Measurements from ENCODE around the gene CSF3R.

The CSF3R gene

DNA sequence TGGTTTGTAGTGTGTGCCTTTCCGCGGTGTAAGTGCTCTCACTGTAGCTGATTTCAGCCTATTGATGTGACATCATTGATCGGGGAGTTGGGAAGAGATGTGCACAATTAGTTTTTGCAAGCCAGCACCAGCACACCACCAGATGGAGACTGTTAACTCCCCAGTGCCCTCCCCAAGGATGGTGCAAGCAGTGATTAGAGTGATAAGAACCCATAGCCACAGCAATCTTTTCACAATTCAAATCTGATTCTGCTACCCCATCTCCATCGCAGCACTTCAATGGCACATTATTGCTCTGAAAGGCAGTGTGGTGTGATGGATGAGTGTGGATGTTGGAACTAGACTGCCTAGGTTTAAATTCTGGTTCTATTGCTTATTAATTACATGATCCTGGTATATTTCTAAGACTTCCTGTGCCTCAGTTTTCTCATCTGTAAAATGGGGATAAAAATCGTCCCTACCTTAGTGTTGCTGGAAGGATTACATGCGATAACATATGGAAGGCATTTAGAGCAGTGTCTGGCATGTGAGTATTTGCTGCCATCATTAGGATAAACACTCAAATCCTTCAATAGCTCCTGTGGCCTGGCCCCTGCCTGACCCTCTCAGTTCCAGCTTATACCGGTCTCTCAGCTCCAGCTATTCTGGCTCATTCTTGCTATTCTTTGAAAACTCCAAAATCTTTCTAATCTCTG is 6.7 kb downstream of the CSF3R start:
- TF ChIP-seq, protein P1, sequence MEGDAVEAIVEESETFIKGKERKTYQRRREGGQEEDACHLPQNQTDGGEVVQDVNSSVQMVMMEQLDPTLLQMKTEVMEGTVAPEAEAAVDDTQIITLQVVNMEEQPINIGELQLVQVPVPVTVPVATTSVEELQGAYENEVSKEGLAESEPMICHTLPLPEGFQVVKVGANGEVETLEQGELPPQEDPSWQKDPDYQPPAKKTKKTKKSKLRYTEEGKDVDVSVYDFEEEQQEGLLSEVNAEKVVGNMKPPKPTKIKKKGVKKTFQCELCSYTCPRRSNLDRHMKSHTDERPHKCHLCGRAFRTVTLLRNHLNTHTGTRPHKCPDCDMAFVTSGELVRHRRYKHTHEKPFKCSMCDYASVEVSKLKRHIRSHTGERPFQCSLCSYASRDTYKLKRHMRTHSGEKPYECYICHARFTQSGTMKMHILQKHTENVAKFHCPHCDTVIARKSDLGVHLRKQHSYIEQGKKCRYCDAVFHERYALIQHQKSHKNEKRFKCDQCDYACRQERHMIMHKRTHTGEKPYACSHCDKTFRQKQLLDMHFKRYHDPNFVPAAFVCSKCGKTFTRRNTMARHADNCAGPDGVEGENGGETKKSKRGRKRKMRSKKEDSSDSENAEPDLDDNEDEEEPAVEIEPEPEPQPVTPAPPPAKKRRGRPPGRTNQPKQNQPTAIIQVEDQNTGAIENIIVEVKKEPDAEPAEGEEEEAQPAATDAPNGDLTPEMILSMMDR (IDR thresholded peaks at IDR 0.05; ENCODE audit: low read depth, low read length): no peak
- no peak overlapping the region for H3K4me3 ChIP-seq (replicated peaks in 1 of 2; ENCODE audit: low read depth in 2 of 2, low read length in 2 of 2)
- no peak for DNase-seq (ENCODE audit: low read depth in 2 of 2)

DNA sequence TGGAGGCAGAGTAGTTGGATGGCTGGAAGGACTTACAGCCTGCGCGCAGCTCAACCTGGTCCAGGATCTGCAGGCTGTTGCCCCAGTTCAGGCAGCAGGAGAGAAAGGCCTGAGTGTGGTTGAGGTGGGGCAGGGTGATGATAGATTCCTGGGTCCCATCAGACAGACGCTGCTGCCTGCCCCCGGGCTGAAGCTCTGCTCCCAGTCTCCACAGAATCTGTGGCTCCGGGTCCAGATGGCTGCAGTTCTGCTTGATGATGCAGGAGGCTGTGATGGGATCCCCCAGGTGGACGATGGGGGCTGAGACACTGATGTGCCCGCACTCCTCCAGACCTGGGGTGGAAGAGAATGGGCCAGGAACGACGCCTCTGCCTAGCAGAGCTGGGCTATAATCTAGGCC is 7.4 kb downstream of the CSF3R start:
- no peak for DNase-seq (ENCODE audit: low read depth in 2 of 2)
- no peak overlapping the region for H3K4me3 ChIP-seq (replicated peaks in 1 of 2; ENCODE audit: low read depth in 2 of 2, low read length in 2 of 2)
- TF ChIP-seq, protein P1 (IDR thresholded peaks at IDR 0.05; ENCODE audit: low read depth, low read length): no peak

DNA sequence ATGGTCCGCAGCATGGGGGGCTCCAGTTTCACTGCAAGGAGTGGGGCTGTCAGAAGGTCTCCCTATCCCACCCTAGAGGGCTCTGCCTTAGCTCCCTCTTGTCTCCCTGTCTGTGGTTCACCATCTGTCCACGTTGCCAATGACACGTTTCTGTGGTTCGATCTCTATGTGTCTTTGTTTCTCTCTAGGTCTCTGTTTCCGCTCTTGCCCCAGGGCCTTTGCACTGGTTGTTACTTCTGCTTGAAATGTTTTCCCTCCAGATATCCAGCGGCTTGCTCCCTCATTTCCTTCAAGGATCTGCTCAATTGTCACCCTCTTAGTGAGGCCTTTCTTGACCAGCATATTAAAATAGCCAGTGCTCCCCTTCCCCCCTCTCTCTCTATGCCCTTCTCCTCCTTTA is 10.1 kb downstream of the CSF3R start:
- H3K4me3 ChIP-seq (replicated peaks in 1 of 2; ENCODE audit: low read depth in 2 of 2, low read length in 2 of 2): no peak overlapping the region
- TF ChIP-seq, protein P1 (IDR thresholded peaks at IDR 0.05; ENCODE audit: low read depth, low read length): no peak
- DNase-seq (ENCODE audit: low read depth in 2 of 2): no peak

DNA sequence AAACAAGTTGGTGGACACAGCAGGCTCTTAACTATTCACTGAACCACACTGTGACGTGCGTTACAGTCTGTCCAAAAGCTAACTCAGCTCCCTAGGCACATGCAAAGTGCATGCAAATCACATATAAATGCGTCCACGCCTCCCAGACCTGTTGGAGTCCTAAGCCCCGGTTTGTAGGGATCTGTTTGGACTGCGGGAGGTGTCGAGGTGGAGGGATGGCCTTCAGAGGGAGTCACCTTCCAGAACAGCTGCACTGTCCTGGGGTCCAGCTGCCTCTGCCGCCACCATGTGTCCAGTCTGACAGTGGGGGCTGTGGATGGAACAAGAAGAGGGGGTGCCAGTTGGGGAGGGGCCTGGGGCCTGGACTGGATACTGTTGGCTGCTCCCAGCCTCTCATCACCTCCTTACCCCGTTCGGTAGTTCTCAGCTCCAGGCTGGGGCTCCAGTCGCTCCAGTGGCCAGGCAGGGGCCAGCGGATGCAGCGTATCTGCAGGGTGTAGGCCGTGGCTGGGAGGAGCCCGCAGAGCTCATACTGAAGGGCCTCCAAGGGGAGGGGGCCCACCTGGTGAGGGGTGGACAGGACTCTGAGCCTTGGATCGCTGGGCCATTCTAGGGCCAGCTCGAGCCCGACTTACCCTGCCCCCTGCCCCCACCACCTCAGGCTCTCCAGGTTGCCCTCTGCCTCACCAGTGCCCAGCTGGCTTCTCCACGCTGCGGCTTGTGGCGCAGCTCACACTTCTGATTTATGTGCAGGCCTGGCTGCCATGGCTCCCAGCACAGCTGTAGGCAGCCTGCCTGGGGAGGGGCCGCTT is 10.7 kb downstream of the CSF3R start:
- TF ChIP-seq, protein P1 (IDR thresholded peaks at IDR 0.05; ENCODE audit: low read depth, low read length): no peak
- no peak for DNase-seq (ENCODE audit: low read depth in 2 of 2)
- no peak overlapping the region for H3K4me3 ChIP-seq (replicated peaks in 1 of 2; ENCODE audit: low read depth in 2 of 2, low read length in 2 of 2)

DNA sequence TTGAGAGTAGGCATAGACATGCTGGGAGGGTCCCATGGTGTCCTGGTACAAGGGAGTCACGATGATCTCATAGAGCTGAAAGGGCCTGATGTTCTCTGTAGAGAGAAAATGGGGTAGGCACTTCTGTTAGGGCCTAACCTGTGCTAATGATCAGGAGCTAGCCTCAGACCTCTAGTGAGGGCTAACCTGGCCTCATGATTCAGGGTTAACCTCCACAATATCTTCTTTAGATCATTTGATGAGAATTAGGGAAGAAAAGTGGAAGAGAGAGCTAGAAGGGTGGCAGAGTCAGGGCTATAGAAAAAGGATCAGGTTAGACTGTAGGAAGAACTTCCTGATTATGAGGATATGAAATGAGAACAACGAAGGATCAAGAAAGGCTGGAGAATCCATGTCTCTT is 13.6 kb downstream of the CSF3R start:
- no peak for DNase-seq (ENCODE audit: low read depth in 2 of 2)
- TF ChIP-seq, protein P1 (IDR thresholded peaks at IDR 0.05; ENCODE audit: low read depth, low read length): no peak
- no peak overlapping the region for H3K4me3 ChIP-seq (replicated peaks in 1 of 2; ENCODE audit: low read depth in 2 of 2, low read length in 2 of 2)

DNA sequence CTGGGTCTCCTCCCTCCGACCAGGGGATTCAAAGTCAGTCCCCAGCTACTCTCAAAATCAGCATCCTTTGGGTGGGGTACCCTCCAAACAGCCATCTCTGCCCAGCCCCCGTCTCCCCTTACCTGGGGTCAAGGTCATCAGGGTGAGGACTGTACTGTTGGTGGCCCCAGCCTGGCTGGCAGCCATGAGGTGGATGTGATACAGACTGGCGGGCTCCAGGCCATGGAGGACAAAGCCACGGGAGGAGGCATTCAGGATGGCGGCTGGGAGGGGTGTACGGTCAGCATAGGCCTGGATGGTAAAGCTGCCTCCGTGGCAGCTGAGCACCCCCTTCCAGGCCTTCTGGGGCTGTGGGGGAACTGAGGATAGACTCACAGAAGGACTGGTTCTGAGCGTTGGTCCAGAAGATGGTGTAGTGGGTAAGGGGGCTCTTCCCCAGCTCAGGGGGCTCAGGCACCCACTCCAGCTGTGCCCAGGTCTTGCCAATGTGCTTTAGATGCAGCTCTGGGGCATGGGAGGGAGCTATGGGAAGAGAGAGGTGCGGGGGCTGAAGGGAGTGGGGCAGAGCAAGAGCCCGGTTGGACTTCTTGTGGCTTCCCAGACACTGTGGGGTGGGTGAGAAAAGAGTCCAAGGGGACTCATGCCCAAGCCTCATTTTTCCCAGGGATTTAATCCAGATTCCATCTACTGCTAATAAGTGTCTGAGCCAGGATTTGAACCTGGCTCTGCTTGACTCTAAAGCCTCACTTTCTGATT is 14.8 kb downstream of the CSF3R start:
- no peak for DNase-seq (ENCODE audit: low read depth in 2 of 2)
- no peak overlapping the region for H3K4me3 ChIP-seq (replicated peaks in 1 of 2; ENCODE audit: low read depth in 2 of 2, low read length in 2 of 2)
- TF ChIP-seq, protein P1 (IDR thresholded peaks at IDR 0.05; ENCODE audit: low read depth, low read length): no peak

Measured in cardiac fibroblast (primary cell).